Endothelial cell of umbilical vein (primary cell): ENCODE measurements around the gene HBEGF. TPM values are rescaled to one million over a fixed set of nuclear protein-coding genes. Genes with fewer than 3 reads are reported as not detected.

Experiments used
- BruUV-seq: library from RNA; stranded (reverse); fragments of 400-500 nt; replicated peaks from 2 replicates; lab custom pipeline; 2021; lab: Mats Ljungman, UMichigan
- CTCF ChIA-PET: fragments of 300-600, 350-600 bp; sonication (Branson Sonifier 250); formaldehyde crosslinking; loops from one replicate; lab custom pipeline; 2021; ENCODE audit warnings: antibody characterized with exemption, inconsistent platforms; lab: Charles Lee
- POLR2A ChIA-PET: fragments of 300-600, 350-600 bp; sonication (Branson Sonifier 250); formaldehyde crosslinking; loops from one replicate; lab custom pipeline; 2021; ENCODE audit warnings: antibody characterized with exemption, inconsistent platforms; lab: Charles Lee
- DNase-seq: peaks from one replicate; pipeline ENCODE4 v3.0.0-alpha.2; 2011; ENCODE audit warnings: low read depth, low spot score
- FAIRE-seq: peaks from 2 replicates; lab custom pipeline; 2011; peaks lifted over from hg19 to GRCh38; lab: Jason Lieb, UNC
- H2AFZ ChIP-seq: 2 replicates; pipeline ENCODE4 v1.6.0; 2012; ENCODE audit warnings: low read depth, low read length, control low read depth, inconsistent platforms
- H3K27ac ChIP-seq: 2 replicates; pipeline ENCODE4 v1.5.1; 2011; ENCODE audit warnings: low read depth, mild to moderate bottlenecking, control low read depth, low read length, moderate library complexity; ENCODE audit not compliant: insufficient read depth
- H3K27me3 ChIP-seq, 2 experiments: 2 replicates each; pipeline versions ENCODE4 v1.6.0 to v1.6.1; 2011; ENCODE audit warnings: low read length in 2 of 2, mixed read lengths in 1 of 2; ENCODE audit not compliant: control insufficient read depth in 2 of 2, insufficient read depth in 2 of 2
- H3K36me3 ChIP-seq, 2 experiments: 2 replicates in 1 of 2; 3 replicates in 1 of 2; pipeline ENCODE4 v1.5.1; 2011; ENCODE audit warnings: low read length in 2 of 2, mild to moderate bottlenecking in 1 of 2, moderate library complexity in 1 of 2; ENCODE audit not compliant: control insufficient read depth in 2 of 2, insufficient read depth in 2 of 2; ENCODE audit errors: extremely low read depth in 1 of 2
- H3K4me1 ChIP-seq: 3 replicates; pipeline ENCODE4 v1.5.1; 2011; ENCODE audit warnings: mild to moderate bottlenecking, low read length; ENCODE audit not compliant: control insufficient read depth, insufficient read depth; ENCODE audit errors: extremely low read depth
- H3K4me2 ChIP-seq: 2 replicates; pipeline ENCODE4 v1.6.1; 2011; ENCODE audit warnings: low read length, control low read depth, mixed read lengths; ENCODE audit not compliant: insufficient read depth
- H3K4me3 ChIP-seq, 3 experiments: fragments of 200-600 bp in 1 of 3; sonication (generic), shearing (Covaris generic) in 1 of 3; replicated peaks in 1 of 3; 2 replicates each; pipeline ENCODE4 v1.5.1; 2011 to 2016; ENCODE audit warnings: control low read depth in 3 of 3, low read length in 3 of 3, mild to moderate bottlenecking in 2 of 3, inconsistent platforms in 1 of 3, low read depth in 1 of 3, moderate library complexity in 1 of 3; ENCODE audit not compliant: insufficient read depth in 1 of 3
- H3K79me2 ChIP-seq: 2 replicates; pipeline ENCODE4 v1.6.0; 2012; ENCODE audit warnings: low read length, inconsistent platforms; ENCODE audit not compliant: control insufficient read depth, insufficient read depth
- H3K9ac ChIP-seq: replicated peaks from 2 replicates; pipeline ENCODE3; 2011; ENCODE audit warnings: low read length, control low read depth; ENCODE audit not compliant: insufficient read depth; ENCODE audit errors: extremely low read depth
- H3K9me1 ChIP-seq: replicated peaks from 3 replicates; pipeline ENCODE4 v1.6.0; 2011; ENCODE audit warnings: mild to moderate bottlenecking, low read length; ENCODE audit not compliant: control insufficient read depth, insufficient read depth; ENCODE audit errors: extremely low read depth
- H3K9me3 ChIP-seq: replicated peaks from 2 replicates; pipeline ENCODE4 v1.5.1; 2012; ENCODE audit warnings: low read length, inconsistent platforms; ENCODE audit not compliant: control insufficient read depth, insufficient read depth
- H4K20me1 ChIP-seq: replicated peaks from 2 replicates; pipeline ENCODE3; 2011; ENCODE audit warnings: mild to moderate bottlenecking, low read length; ENCODE audit not compliant: control insufficient read depth, insufficient read depth; ENCODE audit errors: extremely low read depth
- CTCF ChIP-seq, 2 donors: IDR thresholded peaks; 1 replicate in 1 of 2; 2 replicates in 1 of 2; pipeline ENCODE4 v1.5.1; 2011; ENCODE audit warnings: low read length in 2 of 2, mild to moderate bottlenecking in 2 of 2, moderate library complexity in 2 of 2, control low read depth in 1 of 2, inconsistent platforms in 1 of 2, low read depth in 1 of 2; ENCODE audit not compliant: insufficient read depth in 1 of 2; ENCODE audit errors: extremely low read depth in 1 of 2
- EZH2 ChIP-seq: IDR thresholded peaks from 2 replicates; pipeline ENCODE4 v1.6.1; 2012; ENCODE audit warnings: borderline replicate concordance, low read depth, mild to moderate bottlenecking, moderate library complexity, low read length, inconsistent platforms; ENCODE audit not compliant: severe bottlenecking
- GATA2 ChIP-seq: IDR thresholded peaks from 2 replicates; pipeline ENCODE4 v1.7.0; 2011; ENCODE audit warnings: low read depth, mild to moderate bottlenecking, moderate library complexity, mixed read lengths, low read length; ENCODE audit not compliant: insufficient read length, insufficient read depth
- JUN ChIP-seq: IDR thresholded peaks from 2 replicates; pipeline ENCODE4 v1.6.1; 2011; ENCODE audit warnings: borderline replicate concordance, low read depth; ENCODE audit not compliant: insufficient read length, insufficient read depth
- MYC ChIP-seq: IDR thresholded peaks from one replicate; pipeline ENCODE4 v1.6.1; 2011; ENCODE audit warnings: mild to moderate bottlenecking, low read depth, low read length
- POLR2A ChIP-seq: IDR thresholded peaks from 2 replicates; pipeline ENCODE4 v1.6.1; 2012; ENCODE audit warnings: low read depth, mild to moderate bottlenecking, control low read depth, low read length
- POLR2AphosphoS5 ChIP-seq: IDR thresholded peaks from 2 replicates; pipeline ENCODE4 v1.6.1; 2012; ENCODE audit warnings: low read depth, mild to moderate bottlenecking, control low read depth, low read length, moderate library complexity; ENCODE audit not compliant: insufficient read depth
- dilution Hi-C: fragments of 300-500 bp; cut with MboI; formaldehyde crosslinking; loops from one replicate; pipeline ENCODE4 v1.15.0; 2019; ENCODE audit warnings: low sequenced_read_pairs; ENCODE audit not compliant: extremely low pct_ligation_motif_present
- intact Hi-C: fragments of 100-400 bp; cut with micrococcal nuclease; formaldehyde crosslinking; loops from one replicate; pipeline ENCODE4 v1.10.0; 2022
- polyA plus RNA-seq, 4 experiments: library from polyadenylated mRNA; depleted of rRNA in 3 of 4; stranded (reverse) in 3 of 4; unstranded in 1 of 4; fragments of >200 nt; gene quantifications; 2 replicates each; pipeline versions ENCODE4 v1.2.1 to v1.2.3, GENCODE V29; 2011 to 2012; ENCODE audit warnings: missing spikeins in 1 of 4
- total RNA-seq: library from RNA; stranded (reverse); gene quantifications from 2 replicates; pipeline ENCODE4 v1.2.3, GENCODE V29; 2021
- TF ChIP-seq, protein P1 (sequence below): IDR thresholded peaks from 2 replicates; pipeline ENCODE4 v1.6.1; 2011; ENCODE audit not compliant: insufficient read depth, insufficient read length

HBEGF gene
- total and polyA plus RNA-seq, 2 donors (not counting 3 experiments of a cell fraction or from before 2014, with no cell fraction given) = 33.2 to 79.8 TPM

GRCh38 chr5:140388052-140388451, 41.6 kb upstream of the HBEGF start:
- Histone ChIP-seq H3K4me2 (no peak overlapping the region), H3K79me2 (no peaks in the 10 kb centered on the region), H3K4me1 (peaks cover 7% of the 10 kb centered on the region), H3K9ac (no peak overlapping the region), H3K27me3 (no peaks in the 10 kb centered on the region), H2AFZ (no peak overlapping the region), H3K9me1 (no peaks in the 10 kb centered on the region), H3K9me3 (no peaks in the 10 kb centered on the region), H4K20me1 (no peaks in the 10 kb centered on the region), H3K4me3 (no peak overlapping the region), H3K36me3 (no peaks in the 10 kb centered on the region), H3K27ac (no peak overlapping the region)
- BruUV-seq = no TSS peak
- dilution Hi-C loops (no loop called here), intact Hi-C loops (no loop called here)
- TF ChIP-seq EZH2 (no peak), CTCF (IDR thresholded peaks at IDR 0.05; ENCODE audit: extremely low read depth in 1 of 2, insufficient read depth in 1 of 2, low read depth in 1 of 2, low read length in 2 of 2) (no peak), POLR2A (no peak), GATA2 (no peak), POLR2AphosphoS5 (no peak), MYC (no peak), JUN (no peak)
- TF ChIP-seq, protein P1, sequence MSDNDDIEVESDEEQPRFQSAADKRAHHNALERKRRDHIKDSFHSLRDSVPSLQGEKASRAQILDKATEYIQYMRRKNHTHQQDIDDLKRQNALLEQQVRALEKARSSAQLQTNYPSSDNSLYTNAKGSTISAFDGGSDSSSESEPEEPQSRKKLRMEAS = no peak
- CTCF ChIA-PET = interaction anchor here (1.9 kb wide), 1 partner anchor 24 kb away, joined by 4 read pairs; no protein-coding TSS in a partner anchor
- POLR2A ChIA-PET = interaction anchor here (0.5 kb wide), 1 partner anchor 8 kb away, joined by 4 read pairs; no protein-coding TSS in a partner anchor
- DNase-seq = no peak
- peak; percentile 68 for FAIRE-seq
